AG04450 (cell line): Measurements from ENCODE around the gene ENKD1. TPM values are rescaled to one million over a fixed set of nuclear protein-coding genes. Genes with fewer than 3 reads are reported as not detected.

Experiments used
- CTCF ChIA-PET: fragments of 300-600, 350-600 bp; formaldehyde crosslinking; extraction: SDS; loops from one replicate; lab custom pipeline; 2022; ENCODE audit warnings: antibody characterized with exemption, inconsistent platforms; lab: Charles Lee
- POLR2A ChIA-PET: fragments of 350-600 bp; formaldehyde crosslinking; extraction: SDS; loops from one replicate; lab custom pipeline; 2021; ENCODE audit warnings: antibody characterized with exemption, inconsistent platforms; lab: Yijun Ruan, JAX
- DNase-seq: peaks from one replicate; pipeline ENCODE4 v3.0.0-alpha.2; 2011; ENCODE audit warnings: low read depth, low spot score
- H3K27ac ChIP-seq: one replicate; pipeline ENCODE4 v1.5.1; 2012; ENCODE audit warnings: low read depth, low read length, control low read depth
- H3K27me3 ChIP-seq: one replicate; pipeline ENCODE4 v1.6.0; 2012; ENCODE audit warnings: low read length; ENCODE audit not compliant: control insufficient read depth, insufficient read depth
- H3K4me3 ChIP-seq: 2 replicates; pipeline ENCODE4 v1.5.1; 2011; ENCODE audit warnings: mild to moderate bottlenecking, low read depth, low read length, control low read depth
- H3K9me3 ChIP-seq: 2 replicates; pipeline ENCODE4 v1.5.1; 2012; ENCODE audit warnings: low read length; ENCODE audit not compliant: control insufficient read depth, insufficient read depth
- polyA plus RNA-seq: library from polyadenylated mRNA; depleted of rRNA; stranded (reverse); fragments of >200 nt; gene quantifications from 2 replicates; pipeline ENCODE4 v1.2.3, GENCODE V29; 2011
- TF ChIP-seq, protein P1 (sequence below): IDR thresholded peaks from 2 replicates; pipeline ENCODE4 v1.5.1; 2011; ENCODE audit warnings: low read depth, low read length, control low read depth, inconsistent platforms

The ENKD1 gene
- polyA plus RNA-seq, 1 experiment: 3.6 TPM

DNA sequence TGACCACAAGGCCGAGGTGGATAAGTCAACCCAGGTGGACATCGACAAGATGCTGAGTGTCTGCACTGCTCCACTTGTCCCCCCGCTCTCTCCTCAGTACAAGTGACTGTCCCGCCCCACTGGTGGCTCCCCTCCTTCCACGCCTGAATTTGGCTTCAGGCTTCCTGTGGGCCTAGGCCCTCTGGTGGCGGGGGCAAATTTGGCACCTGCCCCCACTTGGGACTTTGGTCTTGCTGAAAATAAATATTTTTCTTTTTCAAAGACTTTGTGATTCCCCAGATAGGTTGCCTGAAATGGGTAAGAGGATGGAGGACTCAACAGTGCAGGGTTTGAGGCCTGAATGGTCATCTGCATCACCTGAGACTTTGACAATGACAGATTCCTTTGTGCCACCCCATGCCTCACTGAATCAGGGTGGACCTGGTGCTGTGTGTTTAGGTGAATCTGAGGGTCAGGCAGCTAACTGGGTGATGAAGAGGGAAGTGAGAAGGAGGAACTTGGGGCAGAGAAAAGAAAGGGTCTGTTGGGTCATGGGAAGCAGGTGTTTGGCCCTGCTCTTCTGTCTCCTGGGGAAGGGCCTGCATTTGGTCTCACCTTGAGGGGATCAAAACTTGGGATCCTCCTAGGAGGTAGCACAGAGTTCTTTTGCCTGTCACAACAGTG is 2.1 kb upstream of the ENKD1 start:
- H3K27me3 ChIP-seq: no peaks in the 10 kb centered on the region
- no peak for DNase-seq
- no peak overlapping the region for H3K4me3 ChIP-seq
- ChIA-PET POLR2A (no interaction called here), CTCF (interaction anchor here (0.6 to 11.4 kb wide), 12 partner anchors 11 to 187 kb away, joined by 3 to 181 read pairs (median 6); partner anchors contain the start of genes ATP6V0D1 and CTCF)
- TF ChIP-seq, protein P1, sequence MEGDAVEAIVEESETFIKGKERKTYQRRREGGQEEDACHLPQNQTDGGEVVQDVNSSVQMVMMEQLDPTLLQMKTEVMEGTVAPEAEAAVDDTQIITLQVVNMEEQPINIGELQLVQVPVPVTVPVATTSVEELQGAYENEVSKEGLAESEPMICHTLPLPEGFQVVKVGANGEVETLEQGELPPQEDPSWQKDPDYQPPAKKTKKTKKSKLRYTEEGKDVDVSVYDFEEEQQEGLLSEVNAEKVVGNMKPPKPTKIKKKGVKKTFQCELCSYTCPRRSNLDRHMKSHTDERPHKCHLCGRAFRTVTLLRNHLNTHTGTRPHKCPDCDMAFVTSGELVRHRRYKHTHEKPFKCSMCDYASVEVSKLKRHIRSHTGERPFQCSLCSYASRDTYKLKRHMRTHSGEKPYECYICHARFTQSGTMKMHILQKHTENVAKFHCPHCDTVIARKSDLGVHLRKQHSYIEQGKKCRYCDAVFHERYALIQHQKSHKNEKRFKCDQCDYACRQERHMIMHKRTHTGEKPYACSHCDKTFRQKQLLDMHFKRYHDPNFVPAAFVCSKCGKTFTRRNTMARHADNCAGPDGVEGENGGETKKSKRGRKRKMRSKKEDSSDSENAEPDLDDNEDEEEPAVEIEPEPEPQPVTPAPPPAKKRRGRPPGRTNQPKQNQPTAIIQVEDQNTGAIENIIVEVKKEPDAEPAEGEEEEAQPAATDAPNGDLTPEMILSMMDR: 0 out of 2 replicates have a peak, but pooled peaks have one; percentile 1
- no peak overlapping the region for H3K27ac ChIP-seq
- no peaks in the 10 kb centered on the region for H3K9me3 ChIP-seq

DNA sequence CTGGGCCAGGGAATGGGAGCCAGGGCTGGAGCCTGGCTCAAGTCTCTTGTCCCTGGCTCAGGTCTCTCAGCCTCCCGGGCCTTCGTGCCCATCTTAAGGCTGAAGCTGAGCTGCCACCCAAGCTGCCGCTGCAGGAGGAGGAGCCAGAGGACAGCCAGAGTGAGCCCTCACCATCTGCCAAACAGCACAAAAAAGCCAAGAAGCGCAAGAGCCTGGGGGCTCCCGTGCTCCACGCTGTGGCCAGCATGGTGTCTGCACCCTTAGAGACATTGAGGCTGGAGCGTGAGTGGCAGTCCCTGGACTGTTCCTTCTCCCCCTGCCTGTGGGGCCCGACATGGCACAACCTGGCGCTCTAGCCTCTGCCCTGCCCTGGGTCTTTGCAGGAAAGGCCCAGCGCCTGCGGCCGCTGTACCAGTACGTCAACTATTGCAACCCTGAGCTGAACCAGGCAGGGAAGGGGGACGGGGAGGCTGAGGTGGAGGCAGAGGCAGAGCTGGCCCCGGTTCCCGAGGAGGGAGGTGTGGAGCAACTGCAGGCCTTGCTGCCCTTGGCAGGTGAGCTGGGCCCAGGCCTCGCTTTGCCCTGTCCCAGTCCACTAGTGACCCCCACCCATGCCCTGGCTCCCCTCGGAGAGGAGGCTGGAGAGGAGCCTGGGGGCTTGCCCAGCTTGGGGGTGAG is 1.4 kb upstream of the ENKD1 start:
- Histone ChIP-seq H3K27ac (peak overlapping the region; percentile 57), H3K27me3 (no peaks in the 10 kb centered on the region), H3K9me3 (no peaks in the 10 kb centered on the region), H3K4me3 (no peak overlapping the region)
- ChIA-PET CTCF (interaction anchor here (0.6 to 11.4 kb wide), 17 partner anchors 9 to 220 kb away, joined by 3 to 181 read pairs (median 3); partner anchors contain the start of genes ATP6V0D1 and CTCF), POLR2A (interaction anchor here (1.2 kb wide), 1 partner anchor 147 kb away, joined by 3 read pairs; no protein-coding TSS in a partner anchor)
- TF ChIP-seq, protein P1: peak; percentile 91
- DNase-seq: peak; percentile 79

DNA sequence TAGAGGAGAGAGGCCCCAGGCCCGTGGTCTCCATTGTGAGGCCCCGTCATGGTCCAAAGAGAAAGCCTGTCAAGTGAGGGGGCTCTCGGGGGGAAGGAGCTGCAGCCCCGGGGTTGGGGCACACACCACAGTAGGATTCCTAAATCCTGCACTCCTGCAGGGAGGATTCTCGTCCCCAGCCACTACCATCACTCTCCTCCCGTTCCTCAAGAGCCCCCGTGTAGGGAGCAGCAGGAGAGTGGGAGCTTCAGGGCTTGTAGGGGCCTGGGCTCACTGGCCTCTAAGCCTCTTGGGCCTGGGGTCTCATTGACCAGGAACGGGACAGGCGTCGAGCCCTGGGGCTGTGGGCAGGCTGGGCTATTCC is 885 bp upstream of the ENKD1 start:
- Histone ChIP-seq H3K9me3 (no peaks in the 10 kb centered on the region), H3K4me3 (no peak overlapping the region), H3K27ac (peak overlapping the region; percentile 57), H3K27me3 (no peaks in the 10 kb centered on the region)
- no peak for DNase-seq
- POLR2A ChIA-PET: interaction anchor here (1.2 kb wide), 1 partner anchor 146 kb away, joined by 3 read pairs; no protein-coding TSS in a partner anchor
- CTCF ChIA-PET: interaction anchor here (0.6 to 11.4 kb wide), 13 partner anchors 8 to 220 kb away, joined by 3 to 181 read pairs (median 4); partner anchors contain the start of gene CTCF
- TF ChIP-seq, protein P1: no peak

DNA sequence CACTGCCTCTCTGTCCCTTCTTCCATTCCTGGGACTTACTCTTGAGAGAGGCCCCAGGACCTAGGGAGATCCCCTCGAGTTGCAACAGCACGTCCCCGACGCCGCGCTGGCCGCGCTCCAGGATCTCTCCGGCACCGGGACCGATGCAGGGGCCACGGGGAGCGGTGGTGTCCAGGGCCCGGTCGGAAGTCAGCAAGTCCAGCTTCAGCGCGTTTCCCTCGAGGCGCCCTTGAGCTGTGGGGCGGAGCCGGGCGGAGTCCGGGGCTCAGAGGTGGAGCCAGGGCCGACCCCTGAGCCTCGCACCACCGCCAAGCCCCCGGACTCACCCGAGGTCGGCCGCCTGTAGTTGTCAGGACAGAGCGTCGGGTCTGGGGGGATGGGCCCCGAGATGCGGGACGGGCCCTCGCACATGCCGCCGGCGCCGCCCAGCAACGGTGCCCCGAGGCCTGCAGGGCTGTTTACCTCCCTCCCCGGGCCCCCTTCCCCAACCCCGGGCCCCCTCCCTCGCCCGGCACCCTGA is 458 bp downstream of the ENKD1 start:
- TF ChIP-seq, protein P1: no peak
- ChIA-PET POLR2A (interaction anchor here (1.1 kb wide), 1 partner anchor 145 kb away, joined by 3 read pairs; no protein-coding TSS in a partner anchor), CTCF (interaction anchor here (0.6 to 11.4 kb wide), 5 partner anchors 104 to 227 kb away, joined by 3 to 181 read pairs (median 29); partner anchors contain the start of genes CTCF and PSKH1)
- no peak for DNase-seq
- H3K9me3 ChIP-seq: no peaks in the 10 kb centered on the region
- H3K4me3 ChIP-seq: peak overlapping the region; percentile 64
- H3K27ac ChIP-seq: no peak overlapping the region
- no peaks in the 10 kb centered on the region for H3K27me3 ChIP-seq
